Activated CD4-positive, alpha-beta T cell treated with anti-CD3 and anti-CD28 coated beads for 1 hour (primary cell): ENCODE data around the gene SNX8.

Experiments used
- DNase-seq: peaks from one replicate; pipeline ENCODE4 v3.0.0-alpha.2; 2020

The SNX8 gene

GRCh38 chr7:2242541-2243429, 71.5 kb downstream of the SNX8 start:
- no peak for DNase-seq

- DNase-seq: peak; percentile 45
Observed at GRCh38 chr7:2241580-2242540, 72.4 kb downstream of the SNX8 start, which contains the start of the genes MRM2 and NUDT1. Gene MRM2, minus strand, starts transcription at chr7:2242205. Its CDS starts 36 bp downstream, at chr7:2242169. Gene NUDT1, plus strand, starts transcription at chr7:2242226. Its CDS starts 2,349 bp downstream, at chr7:2244575.

- DNase-seq: no peak
Observed at GRCh38 chr7:2239242-2239641, 75.0 kb downstream of the SNX8 start.

GRCh38 chr7:2237109-2237602, 77.1 kb downstream of the SNX8 start:
- no peak for DNase-seq

GRCh38 chr7:2233926-2234325, 80.3 kb downstream of the SNX8 start:
- DNase-seq: no peak

- peak; percentile 80 for DNase-seq
Observed at GRCh38 chr7:2232766-2233520, 81.3 kb downstream of the SNX8 start, which contains the start of gene MAD1L1. Gene MAD1L1, minus strand, starts transcription at chr7:2232945. Its CDS starts 2,812 bp downstream, at chr7:2230133.

GRCh38 chr7:2231992-2232765, 82.1 kb downstream of the SNX8 start:
- DNase-seq: no peak

GRCh38 chr7:2230882-2231281, 83.4 kb downstream of the SNX8 start:
- no peak for DNase-seq

- DNase-seq: no peak
Observed at GRCh38 chr7:2230226-2230625, 84.0 kb downstream of the SNX8 start.

- no peak for DNase-seq
Observed at GRCh38 chr7:2229467-2229866, 84.8 kb downstream of the SNX8 start.

GRCh38 chr7:2228921-2229320, 85.3 kb downstream of the SNX8 start:
- DNase-seq: no peak

GRCh38 chr7:2227699-2228098, 86.5 kb downstream of the SNX8 start:
- DNase-seq: no peak

GRCh38 chr7:2225830-2226229, 88.4 kb downstream of the SNX8 start:
- no peak for DNase-seq

GRCh38 chr7:2225336-2225735, 88.9 kb downstream of the SNX8 start:
- no peak for DNase-seq

- no peak for DNase-seq
Observed at GRCh38 chr7:2224934-2225333, 89.3 kb downstream of the SNX8 start.

GRCh38 chr7:2224491-2224928, 89.7 kb downstream of the SNX8 start:
- no peak for DNase-seq

- DNase-seq: no peak
Observed at GRCh38 chr7:2223321-2223720, 90.9 kb downstream of the SNX8 start.

GRCh38 chr7:2222516-2222915, 91.7 kb downstream of the SNX8 start:
- no peak for DNase-seq

GRCh38 chr7:2220954-2221353, 93.3 kb downstream of the SNX8 start:
- DNase-seq: no peak

GRCh38 chr7:2220506-2220905, 93.7 kb downstream of the SNX8 start:
- DNase-seq: no peak

- DNase-seq: no peak
Observed at GRCh38 chr7:2220030-2220429, 94.2 kb downstream of the SNX8 start.

GRCh38 chr7:2219606-2220005, 94.6 kb downstream of the SNX8 start:
- DNase-seq: no peak
